Stimulated activated naive CD8-positive, alpha-beta T cell treated with anti-CD3 and anti-CD28 coated beads, Interleukin-15, Interleukin-2, amounts not matched to agents 100 ng/mL and 50 ng/mL, for 24 hours (primary cell): ENCODE measurements around the gene CELSR3.

ENCODE experiments used
- H3K27ac Mint-ChIP-seq: one replicate; pipeline ENCODE4 v1.8.0; 2021; ENCODE audit warnings: mild to moderate bottlenecking, mixed read lengths
- H3K27me3 Mint-ChIP-seq: one replicate; pipeline ENCODE4 v1.8.0; 2021; ENCODE audit warnings: mixed read lengths
- H3K36me3 Mint-ChIP-seq: one replicate; pipeline ENCODE4 v1.8.0; 2021; ENCODE audit warnings: low read depth, mixed read lengths
- H3K4me1 Mint-ChIP-seq: one replicate; pipeline ENCODE4 v1.8.0; 2021; ENCODE audit warnings: low read depth, mixed read lengths
- H3K4me3 Mint-ChIP-seq: one replicate; pipeline ENCODE4 v1.8.0; 2021; ENCODE audit warnings: mild to moderate bottlenecking, mixed read lengths
- H3K9me3 Mint-ChIP-seq: one replicate; pipeline ENCODE4 v1.8.0; 2021; ENCODE audit warnings: mixed read lengths

The CELSR3 gene

GRCh38 chr3:48681541-48681880, 18.8 kb upstream of the CELSR3 start:
- Mint-ChIP-seq H3K4me1 (peaks cover 24% of the 10 kb centered on the region), H3K27me3 (no peaks in the 10 kb centered on the region), H3K36me3 (peaks cover 30% of the 10 kb centered on the region), H3K27ac (no peak overlapping the region), H3K4me3 (no peak overlapping the region), H3K9me3 (no peaks in the 10 kb centered on the region)

GRCh38 chr3:48680811-48681540, 18.3 kb upstream of the CELSR3 start:
- no peak overlapping the region for H3K4me3 Mint-ChIP-seq
- no peak overlapping the region for H3K27ac Mint-ChIP-seq
- peaks cover 35% of the 10 kb centered on the region for H3K36me3 Mint-ChIP-seq
- no peaks in the 10 kb centered on the region for H3K9me3 Mint-ChIP-seq
- peaks cover 22% of the 10 kb centered on the region for H3K4me1 Mint-ChIP-seq
- H3K27me3 Mint-ChIP-seq: no peaks in the 10 kb centered on the region

- Mint-ChIP-seq H3K4me1 (peaks cover 19% of the 10 kb centered on the region), H3K27me3 (no peaks in the 10 kb centered on the region), H3K36me3 (peaks cover 41% of the 10 kb centered on the region), H3K9me3 (no peaks in the 10 kb centered on the region), H3K4me3 (no peak overlapping the region), H3K27ac (no peak overlapping the region)
Measured at GRCh38 chr3:48679411-48680391, 17.0 kb upstream of the CELSR3 start.

GRCh38 chr3:48678566-48679380, 16.1 kb upstream of the CELSR3 start:
- Mint-ChIP-seq H3K27me3 (no peaks in the 10 kb centered on the region), H3K4me3 (no peak overlapping the region), H3K27ac (no peak overlapping the region), H3K36me3 (peaks cover 41% of the 10 kb centered on the region), H3K4me1 (peaks cover 11% of the 10 kb centered on the region), H3K9me3 (no peaks in the 10 kb centered on the region)

GRCh38 chr3:48678056-48678455, 15.4 kb upstream of the CELSR3 start:
- Mint-ChIP-seq H3K4me3 (no peak overlapping the region), H3K4me1 (peaks cover 6% of the 10 kb centered on the region), H3K27me3 (no peaks in the 10 kb centered on the region), H3K27ac (no peak overlapping the region), H3K36me3 (peaks cover 41% of the 10 kb centered on the region), H3K9me3 (no peaks in the 10 kb centered on the region)

- Mint-ChIP-seq H3K4me1 (peaks cover 1% of the 10 kb centered on the region), H3K9me3 (no peaks in the 10 kb centered on the region), H3K36me3 (peaks cover 34% of the 10 kb centered on the region), H3K4me3 (no peak overlapping the region), H3K27ac (no peak overlapping the region), H3K27me3 (no peaks in the 10 kb centered on the region)
Measured at GRCh38 chr3:48674505-48674904, 11.8 kb upstream of the CELSR3 start.

GRCh38 chr3:48672522-48672921, 9.8 kb upstream of the CELSR3 start:
- Mint-ChIP-seq H3K27me3 (no peaks in the 10 kb centered on the region), H3K36me3 (peaks cover 24% of the 10 kb centered on the region), H3K4me1 (no peaks in the 10 kb centered on the region), H3K27ac (no peak overlapping the region), H3K4me3 (no peak overlapping the region), H3K9me3 (no peaks in the 10 kb centered on the region)

GRCh38 chr3:48664929-48665328, 2.2 kb upstream of the CELSR3 start:
- H3K27me3 Mint-ChIP-seq: peaks cover 18% of the 10 kb centered on the region
- H3K27ac Mint-ChIP-seq: no peak overlapping the region
- no peak overlapping the region for H3K4me3 Mint-ChIP-seq
- peaks cover 10% of the 10 kb centered on the region for H3K36me3 Mint-ChIP-seq
- no peaks in the 10 kb centered on the region for H3K9me3 Mint-ChIP-seq
- peaks cover 21% of the 10 kb centered on the region for H3K4me1 Mint-ChIP-seq

- Mint-ChIP-seq H3K4me3 (peak overlapping the region; percentile 86), H3K27ac (no peak overlapping the region), H3K4me1 (peaks cover 21% of the 10 kb centered on the region), H3K27me3 (peaks cover 21% of the 10 kb centered on the region), H3K9me3 (no peaks in the 10 kb centered on the region), H3K36me3 (peaks cover 5% of the 10 kb centered on the region)
Measured at GRCh38 chr3:48664313-48664644, 1.6 kb upstream of the CELSR3 start.

GRCh38 chr3:48663489-48664312, 1.0 kb upstream of the CELSR3 start:
- Mint-ChIP-seq H3K4me3 (peak overlapping the region; percentile 86), H3K36me3 (peaks cover 5% of the 10 kb centered on the region), H3K27ac (peak overlapping the region; percentile 87), H3K4me1 (peaks cover 21% of the 10 kb centered on the region), H3K9me3 (no peaks in the 10 kb centered on the region), H3K27me3 (peaks cover 21% of the 10 kb centered on the region)

- peak overlapping the region; percentile 55 for H3K4me3 Mint-ChIP-seq
Measured at GRCh38 chr3:48662145-48662752, 437 bp downstream of the CELSR3 start.

GRCh38 chr3:48661501-48662144, 1.1 kb downstream of the CELSR3 start:
- Mint-ChIP-seq H3K4me1 (peaks cover 28% of the 10 kb centered on the region), H3K27ac (no peak overlapping the region), H3K36me3 (peaks cover 5% of the 10 kb centered on the region), H3K27me3 (peaks cover 21% of the 10 kb centered on the region), H3K9me3 (no peaks in the 10 kb centered on the region), H3K4me3 (peak overlapping the region; percentile 55)

More at GRCh38 chr3:48662145-48662752, 437 bp downstream of the CELSR3 start:
- Mint-ChIP-seq H3K27ac (no peak overlapping the region), H3K27me3 (peaks cover 21% of the 10 kb centered on the region), H3K9me3 (no peaks in the 10 kb centered on the region), H3K36me3 (peaks cover 5% of the 10 kb centered on the region), H3K4me1 (peaks cover 21% of the 10 kb centered on the region)

GRCh38 chr3:48660800-48661400, 1.8 kb downstream of the CELSR3 start:
- H3K4me1 Mint-ChIP-seq: peaks cover 30% of the 10 kb centered on the region
- no peak overlapping the region for H3K27ac Mint-ChIP-seq
- H3K9me3 Mint-ChIP-seq: no peaks in the 10 kb centered on the region
- peak overlapping the region; percentile 7 for H3K4me3 Mint-ChIP-seq
- H3K36me3 Mint-ChIP-seq: no peaks in the 10 kb centered on the region
- H3K27me3 Mint-ChIP-seq: peaks cover 21% of the 10 kb centered on the region
